Liver (tissue), 3 donors: Measurements from ENCODE around the gene NUP155.
"Not testable (repeated sequence)": the region's sequence is repeated elsewhere in the genome, so short reads cannot be mapped to it uniquely, and the experiment has no call there.

Experiments
- EGR1 ChIP-seq, 2 donors: IDR thresholded peaks; 2 replicates each; pipeline ENCODE4 v1.6.1; 2016 to 2018; ENCODE audit warnings: antibody characterized with exemption in 2 of 2, low read depth in 2 of 2
- GABPA ChIP-seq, 2 donors: IDR thresholded peaks in 1 of 2; conservative IDR thresholded peaks in 1 of 2; 2 replicates each; pipeline ENCODE4 v1.6.1; 2016; ENCODE audit warnings: antibody characterized with exemption in 2 of 2, mild to moderate bottlenecking in 1 of 2, moderate library complexity in 1 of 2
- JUND ChIP-seq, 2 donors: IDR thresholded peaks; 2 replicates each; pipeline ENCODE4 v1.6.1; 2016; ENCODE audit warnings: antibody characterized with exemption in 2 of 2
- RAD21 ChIP-seq, 2 donors: IDR thresholded peaks; 2 replicates each; pipeline ENCODE4 v1.6.1; 2016; ENCODE audit warnings: antibody characterized with exemption in 2 of 2, mild to moderate bottlenecking in 2 of 2
- TAF1 ChIP-seq: conservative IDR thresholded peaks from 2 replicates; pipeline ENCODE4 v1.6.1; 2016; ENCODE audit warnings: antibody characterized with exemption, mild to moderate bottlenecking
- YY1 ChIP-seq: IDR thresholded peaks from 2 replicates; pipeline ENCODE4 v1.6.1; 2016; ENCODE audit warnings: antibody characterized with exemption, mild to moderate bottlenecking
- TF ChIP-seq, protein P1 (sequence below): fragments of 150-350 bp; IDR thresholded peaks from 2 replicates; pipeline ENCODE4 v1.5.1; 2017; ENCODE audit warnings: improper control_type of control experiment, low read depth, low read length; ENCODE audit not compliant: missing input control
- TF ChIP-seq, protein P2 (sequence below): IDR thresholded peaks from 2 replicates; pipeline ENCODE4 v1.6.1; 2016; ENCODE audit warnings: antibody characterized with exemption
- donor health status: healthy.
- donor health status: healthy.

DNA sequence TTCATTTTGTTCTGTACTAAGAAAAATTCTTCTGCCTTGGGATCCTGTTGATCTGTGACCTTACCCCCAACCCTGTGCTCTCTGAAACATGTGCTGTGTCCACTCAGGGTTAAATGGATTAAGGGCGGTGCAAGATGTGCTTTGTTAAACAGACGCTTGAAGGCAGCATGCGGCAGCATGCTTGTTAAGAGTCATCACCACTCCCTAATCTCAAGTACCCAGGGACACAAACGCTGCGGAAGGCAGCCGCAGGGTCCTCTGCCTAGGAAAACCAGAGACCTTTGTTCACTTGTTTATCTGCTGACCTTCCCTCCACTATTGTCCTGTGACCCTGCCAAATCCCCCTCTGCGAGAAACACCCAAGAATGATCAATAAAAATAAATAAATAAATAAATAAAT, 74.6 kb downstream of the NUP155 start:
- not testable (repeated sequence) for TF ChIP-seq RAD21 (IDR thresholded peaks at IDR 0.05); JUND (IDR thresholded peaks at IDR 0.05); TAF1; YY1; EGR1 (IDR thresholded peaks at IDR 0.05; ENCODE audit: low read depth in 2 of 2); GABPA (IDR thresholded peaks at IDR 0.05 in 1 of 2, conservative IDR thresholded peaks at IDR 0.05 in 1 of 2)
- TF ChIP-seq, protein P1, sequence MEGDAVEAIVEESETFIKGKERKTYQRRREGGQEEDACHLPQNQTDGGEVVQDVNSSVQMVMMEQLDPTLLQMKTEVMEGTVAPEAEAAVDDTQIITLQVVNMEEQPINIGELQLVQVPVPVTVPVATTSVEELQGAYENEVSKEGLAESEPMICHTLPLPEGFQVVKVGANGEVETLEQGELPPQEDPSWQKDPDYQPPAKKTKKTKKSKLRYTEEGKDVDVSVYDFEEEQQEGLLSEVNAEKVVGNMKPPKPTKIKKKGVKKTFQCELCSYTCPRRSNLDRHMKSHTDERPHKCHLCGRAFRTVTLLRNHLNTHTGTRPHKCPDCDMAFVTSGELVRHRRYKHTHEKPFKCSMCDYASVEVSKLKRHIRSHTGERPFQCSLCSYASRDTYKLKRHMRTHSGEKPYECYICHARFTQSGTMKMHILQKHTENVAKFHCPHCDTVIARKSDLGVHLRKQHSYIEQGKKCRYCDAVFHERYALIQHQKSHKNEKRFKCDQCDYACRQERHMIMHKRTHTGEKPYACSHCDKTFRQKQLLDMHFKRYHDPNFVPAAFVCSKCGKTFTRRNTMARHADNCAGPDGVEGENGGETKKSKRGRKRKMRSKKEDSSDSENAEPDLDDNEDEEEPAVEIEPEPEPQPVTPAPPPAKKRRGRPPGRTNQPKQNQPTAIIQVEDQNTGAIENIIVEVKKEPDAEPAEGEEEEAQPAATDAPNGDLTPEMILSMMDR = not testable (repeated sequence)
- TF ChIP-seq, protein P2, sequence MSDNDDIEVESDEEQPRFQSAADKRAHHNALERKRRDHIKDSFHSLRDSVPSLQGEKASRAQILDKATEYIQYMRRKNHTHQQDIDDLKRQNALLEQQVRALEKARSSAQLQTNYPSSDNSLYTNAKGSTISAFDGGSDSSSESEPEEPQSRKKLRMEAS = not testable (repeated sequence)
